ENCODE data around the gene SPSB4.

The SPSB4 gene

GRCh38 chr3:141076797-141077571 lies 25.8 kb downstream of the SPSB4 start:
- peak in 1 of 2 donors; percentile 4 for DNase-seq

GRCh38 chr3:141077631-141078030 lies 26.5 kb downstream of the SPSB4 start:
- no peak for DNase-seq

- no peak for DNase-seq
These were observed 27.1 kb downstream of the SPSB4 start for GRCh38 chr3:141078200-141078599.

GRCh38 chr3:141080431-141080830 lies 29.3 kb downstream of the SPSB4 start:
- DNase-seq: no peak

GRCh38 chr3:141081141-141081795 lies 30.1 kb downstream of the SPSB4 start:
- no peak for DNase-seq

GRCh38 chr3:141082064-141082463 lies 30.9 kb downstream of the SPSB4 start:
- DNase-seq: no peak

GRCh38 chr3:141083226-141083625 lies 32.1 kb downstream of the SPSB4 start:
- DNase-seq: no peak

- no peak for DNase-seq
These were observed 32.9 kb downstream of the SPSB4 start for GRCh38 chr3:141083836-141084649.

GRCh38 chr3:141085343-141086070 lies 34.4 kb downstream of the SPSB4 start:
- no peak for DNase-seq

GRCh38 chr3:141086188-141086587 lies 35.0 kb downstream of the SPSB4 start:
- no peak for DNase-seq

GRCh38 chr3:141087076-141087777 lies 36.1 kb downstream of the SPSB4 start:
- no peak for DNase-seq

GRCh38 chr3:141087778-141088130 lies 36.6 kb downstream of the SPSB4 start:
- no peak for DNase-seq

GRCh38 chr3:141089339-141090152 lies 38.4 kb downstream of the SPSB4 start:
- DNase-seq: no peak

GRCh38 chr3:141091426-141091825 lies 40.3 kb downstream of the SPSB4 start:
- no peak for DNase-seq

- DNase-seq: no peak
These were observed 41.5 kb downstream of the SPSB4 start for GRCh38 chr3:141092663-141093062.

- no peak for DNase-seq
These were observed 42.2 kb downstream of the SPSB4 start for GRCh38 chr3:141093397-141093796.

- no peak for DNase-seq
These were observed 43.0 kb downstream of the SPSB4 start for GRCh38 chr3:141093971-141094684.

GRCh38 chr3:141094790-141095545 lies 43.8 kb downstream of the SPSB4 start:
- DNase-seq: no peak

- DNase-seq: no peak
These were observed 44.4 kb downstream of the SPSB4 start for GRCh38 chr3:141095546-141095937.

GRCh38 chr3:141096164-141096563 lies 45.0 kb downstream of the SPSB4 start:
- no peak for DNase-seq

Data from activated CD4-positive, alpha-beta T cell treated with anti-CD3 and anti-CD28 coated beads for 4 hours (primary cell).